Activated naive CD4-positive, alpha-beta T cell treated with anti-CD3 and anti-CD28 coated beads for 36 hours (primary cell): ENCODE measurements around the gene STRIP2. TPM values are rescaled to one million over a fixed set of nuclear protein-coding genes. Genes with fewer than 3 reads are reported as not detected.
"Not testable (repeated sequence)": the region's sequence is repeated elsewhere in the genome, so short reads cannot be mapped to it uniquely, and the experiment has no call there.

Experiments
- CTCF ChIA-PET: fragments of 350-600 bp; sonication (Branson Sonifier 250); formaldehyde crosslinking; loops from one replicate; lab custom pipeline; 2021; ENCODE audit warnings: antibody characterized with exemption; lab: Charles Lee
- DNase-seq: peaks from one replicate; pipeline ENCODE4 v3.0.0-alpha.2; 2020
- H3K27ac Mint-ChIP-seq: one replicate; pipeline ENCODE4 v1.8.0; 2021; ENCODE audit warnings: mild to moderate bottlenecking, mixed read lengths
- H3K27me3 Mint-ChIP-seq: one replicate; pipeline ENCODE4 v1.8.0; 2021; ENCODE audit warnings: low read depth, mixed read lengths
- H3K36me3 Mint-ChIP-seq: one replicate; pipeline ENCODE4 v1.8.0; 2021; ENCODE audit warnings: low read depth, mixed read lengths
- H3K4me1 Mint-ChIP-seq: one replicate; pipeline ENCODE4 v1.8.0; 2021; ENCODE audit warnings: low read depth, mixed read lengths
- H3K4me3 Mint-ChIP-seq: one replicate; pipeline ENCODE4 v1.8.0; 2021; ENCODE audit warnings: mild to moderate bottlenecking, moderate library complexity, mixed read lengths
- H3K9me3 Mint-ChIP-seq: one replicate; pipeline ENCODE4 v1.8.0; 2021; ENCODE audit warnings: mixed read lengths
- intact Hi-C: fragments of 100-400 bp; cut with micrococcal nuclease; formaldehyde crosslinking; loops from one replicate; pipeline ENCODE4 v1.15.1; 2023
- total RNA-seq, 2 experiments: library from RNA; stranded (reverse); gene quantifications; one replicate each; pipeline ENCODE4 v1.2.3, GENCODE V29; 2021

STRIP2 gene
- total RNA-seq, 2 experiments from 2014 or later: 71.4 to 76.0 TPM

- Mint-ChIP-seq H3K9me3 (no peaks in the 10 kb centered on the region), H3K27me3 (peaks cover 22% of the 10 kb centered on the region), H3K27ac (no peak overlapping the region), H3K4me3 (no peak overlapping the region), H3K4me1 (no peaks in the 10 kb centered on the region), H3K36me3 (no peaks in the 10 kb centered on the region)
- no peak for DNase-seq
- intact Hi-C loops: no loop called here
- CTCF ChIA-PET: interaction anchor here (1.1 kb wide), 1 partner anchor 156 kb away, joined by 3 read pairs; no protein-coding TSS in a partner anchor
Observed at GRCh38 chr7:129523924-129524323, 89.7 kb downstream of the STRIP2 start.

- H3K36me3 Mint-ChIP-seq, intact Hi-C loops, H3K27ac Mint-ChIP-seq, DNase-seq, H3K4me1 Mint-ChIP-seq, H3K9me3 Mint-ChIP-seq, H3K4me3 Mint-ChIP-seq: not testable (repeated sequence)
- CTCF ChIA-PET: interaction anchor here (1.1 kb wide), 1 partner anchor 157 kb away, joined by 3 read pairs; no protein-coding TSS in a partner anchor
- peaks cover 22% of the 10 kb centered on the region for H3K27me3 Mint-ChIP-seq
Observed at GRCh38 chr7:129524405-129524804, 90.2 kb downstream of the STRIP2 start.

- peaks cover 3% of the 10 kb centered on the region for H3K4me1 Mint-ChIP-seq
- intact Hi-C loops: no loop called here
- H3K36me3 Mint-ChIP-seq: no peaks in the 10 kb centered on the region
- no peak for DNase-seq
- no peak overlapping the region for H3K4me3 Mint-ChIP-seq
- CTCF ChIA-PET: no interaction called here
- no peak overlapping the region for H3K27ac Mint-ChIP-seq
- peaks cover 22% of the 10 kb centered on the region for H3K27me3 Mint-ChIP-seq
- no peaks in the 10 kb centered on the region for H3K9me3 Mint-ChIP-seq
Observed at GRCh38 chr7:129525225-129525862, 91.1 kb downstream of the STRIP2 start.

GRCh38 chr7:129529643-129530042, 95.4 kb downstream of the STRIP2 start:
- CTCF ChIA-PET: interaction anchor here (1.1 kb wide), 1 partner anchor 115 kb away, joined by 4 read pairs; no protein-coding TSS in a partner anchor
- H3K4me1 Mint-ChIP-seq: peaks cover 10% of the 10 kb centered on the region
- peak; percentile 10 for DNase-seq
- intact Hi-C loops: loop anchor here (1.0 to 2.0 kb wide), 3 partner anchors 161 to 567 kb away; no protein-coding TSS in a partner anchor
- H3K9me3 Mint-ChIP-seq: no peaks in the 10 kb centered on the region
- no peaks in the 10 kb centered on the region for H3K36me3 Mint-ChIP-seq
- H3K4me3 Mint-ChIP-seq: no peak overlapping the region
- H3K27ac Mint-ChIP-seq: no peak overlapping the region
- peaks cover 7% of the 10 kb centered on the region for H3K27me3 Mint-ChIP-seq

GRCh38 chr7:129530795-129531391, 96.7 kb downstream of the STRIP2 start:
- intact Hi-C loops: loop anchor here (1.0 to 2.0 kb wide), 7 partner anchors 23 to 568 kb away; partner anchors contain the start of gene NRF1
- peak; percentile 71 for DNase-seq
- H3K9me3 Mint-ChIP-seq: no peaks in the 10 kb centered on the region
- no peak overlapping the region for H3K4me3 Mint-ChIP-seq
- H3K27me3 Mint-ChIP-seq: peaks cover 3% of the 10 kb centered on the region
- H3K27ac Mint-ChIP-seq: no peak overlapping the region
- H3K36me3 Mint-ChIP-seq: no peaks in the 10 kb centered on the region
- CTCF ChIA-PET: interaction anchor here (1.2 to 1.4 kb wide), 2 partner anchors 163 to 299 kb away, joined by 3 to 6 read pairs; no protein-coding TSS in a partner anchor
- peaks cover 11% of the 10 kb centered on the region for H3K4me1 Mint-ChIP-seq

- peaks cover 3% of the 10 kb centered on the region for H3K27me3 Mint-ChIP-seq
- H3K4me1 Mint-ChIP-seq: peaks cover 18% of the 10 kb centered on the region
- CTCF ChIA-PET: interaction anchor here (0.6 to 1.4 kb wide), 2 partner anchors 83 to 164 kb away, joined by 3 to 6 read pairs; no protein-coding TSS in a partner anchor
- intact Hi-C loops: loop anchor here (1.0 to 2.0 kb wide), 5 partner anchors 23 to 569 kb away; partner anchors contain the start of gene NRF1
- H3K9me3 Mint-ChIP-seq: no peaks in the 10 kb centered on the region
- H3K36me3 Mint-ChIP-seq: no peaks in the 10 kb centered on the region
- DNase-seq: no peak
- H3K27ac Mint-ChIP-seq: no peak overlapping the region
- no peak overlapping the region for H3K4me3 Mint-ChIP-seq
Observed at GRCh38 chr7:129531721-129532120, 97.5 kb downstream of the STRIP2 start.

GRCh38 chr7:129532375-129532774, 98.1 kb downstream of the STRIP2 start:
- CTCF ChIA-PET: interaction anchor here (0.6 to 1.4 kb wide), 2 partner anchors 82 to 165 kb away, joined by 3 to 6 read pairs; no protein-coding TSS in a partner anchor
- peaks cover 18% of the 10 kb centered on the region for H3K4me1 Mint-ChIP-seq
- H3K36me3 Mint-ChIP-seq: no peaks in the 10 kb centered on the region
- H3K27ac Mint-ChIP-seq: no peak overlapping the region
- no peak for DNase-seq
- no peaks in the 10 kb centered on the region for H3K9me3 Mint-ChIP-seq
- H3K27me3 Mint-ChIP-seq: peaks cover 3% of the 10 kb centered on the region
- intact Hi-C loops: no loop called here
- no peak overlapping the region for H3K4me3 Mint-ChIP-seq

GRCh38 chr7:129534558-129535274, 100.5 kb downstream of the STRIP2 start:
- H3K4me1 Mint-ChIP-seq: peaks cover 18% of the 10 kb centered on the region
- H3K9me3 Mint-ChIP-seq, DNase-seq, intact Hi-C loops, H3K36me3 Mint-ChIP-seq, H3K27me3 Mint-ChIP-seq, H3K27ac Mint-ChIP-seq, H3K4me3 Mint-ChIP-seq: not testable (repeated sequence)
- CTCF ChIA-PET: interaction anchor here (0.6 to 1.1 kb wide), 2 partner anchors 76 to 295 kb away, joined by 3 read pairs; no protein-coding TSS in a partner anchor

- no peak overlapping the region for H3K4me3 Mint-ChIP-seq
- H3K9me3 Mint-ChIP-seq: no peaks in the 10 kb centered on the region
- H3K27me3 Mint-ChIP-seq: no peaks in the 10 kb centered on the region
- intact Hi-C loops: no loop called here
- DNase-seq: no peak
- H3K4me1 Mint-ChIP-seq: peaks cover 12% of the 10 kb centered on the region
- CTCF ChIA-PET: interaction anchor here (0.6 to 1.1 kb wide), 2 partner anchors 161 to 294 kb away, joined by 3 to 4 read pairs; no protein-coding TSS in a partner anchor
- H3K27ac Mint-ChIP-seq: no peak overlapping the region
- H3K36me3 Mint-ChIP-seq: no peaks in the 10 kb centered on the region
Observed at GRCh38 chr7:129535896-129536295, 101.7 kb downstream of the STRIP2 start.

- Mint-ChIP-seq H3K27me3 (peaks cover 3% of the 10 kb centered on the region), H3K4me3 (no peak overlapping the region), H3K9me3 (no peaks in the 10 kb centered on the region), H3K27ac (no peak overlapping the region), H3K36me3 (no peaks in the 10 kb centered on the region), H3K4me1 (peaks cover 10% of the 10 kb centered on the region)
- intact Hi-C loops: no loop called here
- CTCF ChIA-PET: interaction anchor here (1.1 kb wide), 1 partner anchor 293 kb away, joined by 3 read pairs; no protein-coding TSS in a partner anchor
- no peak for DNase-seq
Observed at GRCh38 chr7:129536323-129536722, 102.1 kb downstream of the STRIP2 start.
